Endothelial cell of umbilical vein (primary cell): ENCODE results near the gene PNLIPRP2.

Experiments
- EZH2 ChIP-seq: IDR thresholded peaks from 2 replicates; pipeline ENCODE4 v1.6.1; 2012; ENCODE audit warnings: borderline replicate concordance, low read depth, mild to moderate bottlenecking, moderate library complexity, low read length, inconsistent platforms; ENCODE audit not compliant: severe bottlenecking
- GATA2 ChIP-seq: IDR thresholded peaks from 2 replicates; pipeline ENCODE4 v1.7.0; 2011; ENCODE audit warnings: low read depth, mild to moderate bottlenecking, moderate library complexity, mixed read lengths, low read length; ENCODE audit not compliant: insufficient read length, insufficient read depth
- JUN ChIP-seq: IDR thresholded peaks from 2 replicates; pipeline ENCODE4 v1.6.1; 2011; ENCODE audit warnings: borderline replicate concordance, low read depth; ENCODE audit not compliant: insufficient read length, insufficient read depth
- MYC ChIP-seq: IDR thresholded peaks from one replicate; pipeline ENCODE4 v1.6.1; 2011; ENCODE audit warnings: mild to moderate bottlenecking, low read depth, low read length
- POLR2A ChIP-seq: IDR thresholded peaks from 2 replicates; pipeline ENCODE4 v1.6.1; 2012; ENCODE audit warnings: low read depth, mild to moderate bottlenecking, control low read depth, low read length
- POLR2AphosphoS5 ChIP-seq: IDR thresholded peaks from 2 replicates; pipeline ENCODE4 v1.6.1; 2012; ENCODE audit warnings: low read depth, mild to moderate bottlenecking, control low read depth, low read length, moderate library complexity; ENCODE audit not compliant: insufficient read depth
- TF ChIP-seq, protein P1 (sequence below), 2 donors: IDR thresholded peaks; 1 replicate in 1 of 2; 2 replicates in 1 of 2; pipeline ENCODE4 v1.5.1; 2011; ENCODE audit warnings: low read length in 2 of 2, mild to moderate bottlenecking in 2 of 2, moderate library complexity in 2 of 2, control low read depth in 1 of 2, inconsistent platforms in 1 of 2, low read depth in 1 of 2; ENCODE audit not compliant: insufficient read depth in 1 of 2; ENCODE audit errors: extremely low read depth in 1 of 2

DNA sequence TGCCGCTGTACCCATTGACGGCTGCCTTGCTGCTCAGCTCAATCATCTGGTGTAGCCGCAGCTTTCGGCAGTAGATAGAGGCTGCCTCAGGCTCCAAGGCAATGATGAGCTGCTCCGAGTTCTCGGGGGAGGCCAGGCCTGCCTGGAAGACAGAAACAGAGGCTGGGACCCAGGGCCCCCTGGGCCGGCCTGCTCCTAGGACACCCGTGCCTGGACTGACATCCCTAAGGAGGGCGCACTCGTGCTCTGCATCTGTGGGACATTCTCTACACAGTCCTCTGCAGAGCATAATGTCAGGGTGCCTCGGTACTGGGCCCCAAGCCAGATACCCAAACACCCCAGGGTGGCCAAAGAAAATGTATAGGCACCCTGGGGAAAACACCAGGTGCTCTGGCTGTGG, 63.1 kb downstream of the PNLIPRP2 start:
- TF ChIP-seq, protein P1, sequence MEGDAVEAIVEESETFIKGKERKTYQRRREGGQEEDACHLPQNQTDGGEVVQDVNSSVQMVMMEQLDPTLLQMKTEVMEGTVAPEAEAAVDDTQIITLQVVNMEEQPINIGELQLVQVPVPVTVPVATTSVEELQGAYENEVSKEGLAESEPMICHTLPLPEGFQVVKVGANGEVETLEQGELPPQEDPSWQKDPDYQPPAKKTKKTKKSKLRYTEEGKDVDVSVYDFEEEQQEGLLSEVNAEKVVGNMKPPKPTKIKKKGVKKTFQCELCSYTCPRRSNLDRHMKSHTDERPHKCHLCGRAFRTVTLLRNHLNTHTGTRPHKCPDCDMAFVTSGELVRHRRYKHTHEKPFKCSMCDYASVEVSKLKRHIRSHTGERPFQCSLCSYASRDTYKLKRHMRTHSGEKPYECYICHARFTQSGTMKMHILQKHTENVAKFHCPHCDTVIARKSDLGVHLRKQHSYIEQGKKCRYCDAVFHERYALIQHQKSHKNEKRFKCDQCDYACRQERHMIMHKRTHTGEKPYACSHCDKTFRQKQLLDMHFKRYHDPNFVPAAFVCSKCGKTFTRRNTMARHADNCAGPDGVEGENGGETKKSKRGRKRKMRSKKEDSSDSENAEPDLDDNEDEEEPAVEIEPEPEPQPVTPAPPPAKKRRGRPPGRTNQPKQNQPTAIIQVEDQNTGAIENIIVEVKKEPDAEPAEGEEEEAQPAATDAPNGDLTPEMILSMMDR (IDR thresholded peaks at IDR 0.05; ENCODE audit: extremely low read depth in 1 of 2, insufficient read depth in 1 of 2, low read depth in 1 of 2, low read length in 2 of 2) = no peak
- no peak for TF ChIP-seq EZH2
- TF ChIP-seq MYC = no peak
- TF ChIP-seq POLR2AphosphoS5 = no peak
- TF ChIP-seq POLR2A = no peak
- TF ChIP-seq JUN = no peak
- TF ChIP-seq GATA2 = no peak
